GM18873 (cell line): ENCODE measurements around the gene THSD1.

ENCODE experiments used
- ATAC-seq: cut with Tn5 transposase; IDR thresholded peaks from one replicate; pipeline ENCODE4 v1.9.1; 2021; ENCODE audit warnings: mild to moderate bottlenecking, moderate library complexity, moderate number of reproducible peaks; ENCODE audit not compliant: unreplicated experiment, low FRiP score

The THSD1 gene, protein sequence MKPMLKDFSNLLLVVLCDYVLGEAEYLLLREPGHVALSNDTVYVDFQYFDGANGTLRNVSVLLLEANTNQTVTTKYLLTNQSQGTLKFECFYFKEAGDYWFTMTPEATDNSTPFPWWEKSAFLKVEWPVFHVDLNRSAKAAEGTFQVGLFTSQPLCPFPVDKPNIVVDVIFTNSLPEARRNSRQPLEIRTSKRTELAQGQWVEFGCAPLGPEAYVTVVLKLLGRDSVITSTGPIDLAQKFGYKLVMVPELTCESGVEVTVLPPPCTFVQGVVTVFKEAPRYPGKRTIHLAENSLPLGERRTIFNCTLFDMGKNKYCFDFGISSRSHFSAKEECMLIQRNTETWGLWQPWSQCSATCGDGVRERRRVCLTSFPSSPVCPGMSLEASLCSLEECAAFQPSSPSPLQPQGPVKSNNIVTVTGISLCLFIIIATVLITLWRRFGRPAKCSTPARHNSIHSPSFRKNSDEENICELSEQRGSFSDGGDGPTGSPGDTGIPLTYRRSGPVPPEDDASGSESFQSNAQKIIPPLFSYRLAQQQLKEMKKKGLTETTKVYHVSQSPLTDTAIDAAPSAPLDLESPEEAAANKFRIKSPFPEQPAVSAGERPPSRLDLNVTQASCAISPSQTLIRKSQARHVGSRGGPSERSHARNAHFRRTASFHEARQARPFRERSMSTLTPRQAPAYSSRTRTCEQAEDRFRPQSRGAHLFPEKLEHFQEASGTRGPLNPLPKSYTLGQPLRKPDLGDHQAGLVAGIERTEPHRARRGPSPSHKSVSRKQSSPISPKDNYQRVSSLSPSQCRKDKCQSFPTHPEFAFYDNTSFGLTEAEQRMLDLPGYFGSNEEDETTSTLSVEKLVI

DNA sequence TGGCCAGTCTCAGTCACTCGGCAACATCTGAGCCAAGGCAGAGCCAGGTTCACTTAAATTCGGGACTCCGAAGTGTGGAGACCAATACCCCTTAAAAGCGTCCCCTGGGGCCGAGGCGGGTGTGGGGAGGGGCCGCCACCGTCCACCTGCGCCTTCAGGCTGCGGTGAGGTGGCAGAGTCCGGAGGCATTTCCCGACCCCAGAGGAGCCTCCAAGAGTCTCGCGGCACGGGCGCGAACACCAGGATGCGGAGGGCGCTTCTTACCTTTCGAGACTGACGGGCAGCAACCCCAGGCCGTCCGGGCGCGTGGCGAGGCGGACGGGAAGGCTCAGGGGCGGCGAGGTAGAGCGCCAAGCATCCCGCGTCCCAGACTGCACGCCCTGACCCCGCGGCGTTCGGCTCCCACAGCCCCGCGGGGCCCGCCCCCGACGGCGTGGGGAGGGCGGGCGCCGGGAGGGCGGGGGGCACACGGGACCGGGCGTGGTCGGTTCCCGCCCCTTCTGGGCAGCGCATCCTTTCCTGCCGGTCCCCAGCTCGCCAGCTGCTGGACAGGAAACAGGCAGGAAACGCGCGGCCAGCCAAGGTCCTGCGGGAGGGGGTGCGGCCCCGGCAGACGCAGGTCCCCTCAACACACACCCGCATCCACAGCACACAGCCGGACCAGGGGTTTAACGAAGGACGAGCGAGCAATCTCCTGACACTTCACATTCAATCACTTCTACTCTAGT is at the start of gene THSD1:
TSS of gene THSD1 (minus strand) at position 406 of the 728 bp plus-strand sequence. CDS start 3,572 bp downstream, outside the sequence.
- no peak for ATAC-seq

DNA sequence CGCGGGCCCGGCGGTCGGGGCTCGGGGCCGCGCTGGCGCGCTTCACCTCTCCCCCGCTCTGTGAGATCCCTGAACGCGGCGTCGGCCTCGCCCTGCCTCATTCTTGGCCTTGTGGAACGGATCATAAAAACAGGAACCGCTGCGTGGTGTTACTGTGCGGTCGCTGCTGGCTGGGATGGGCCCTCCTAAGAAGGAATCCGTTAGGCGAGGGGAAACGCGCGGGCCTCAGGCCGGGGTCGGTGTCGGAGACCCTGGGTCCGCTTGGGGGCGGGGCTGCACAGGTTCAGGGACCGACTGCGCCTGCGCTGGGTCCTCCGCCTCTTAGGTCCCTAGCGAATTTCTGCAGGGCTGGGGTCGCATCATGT is 49.7 kb upstream of the THSD1 start:
- ATAC-seq, result peak; percentile 20

DNA sequence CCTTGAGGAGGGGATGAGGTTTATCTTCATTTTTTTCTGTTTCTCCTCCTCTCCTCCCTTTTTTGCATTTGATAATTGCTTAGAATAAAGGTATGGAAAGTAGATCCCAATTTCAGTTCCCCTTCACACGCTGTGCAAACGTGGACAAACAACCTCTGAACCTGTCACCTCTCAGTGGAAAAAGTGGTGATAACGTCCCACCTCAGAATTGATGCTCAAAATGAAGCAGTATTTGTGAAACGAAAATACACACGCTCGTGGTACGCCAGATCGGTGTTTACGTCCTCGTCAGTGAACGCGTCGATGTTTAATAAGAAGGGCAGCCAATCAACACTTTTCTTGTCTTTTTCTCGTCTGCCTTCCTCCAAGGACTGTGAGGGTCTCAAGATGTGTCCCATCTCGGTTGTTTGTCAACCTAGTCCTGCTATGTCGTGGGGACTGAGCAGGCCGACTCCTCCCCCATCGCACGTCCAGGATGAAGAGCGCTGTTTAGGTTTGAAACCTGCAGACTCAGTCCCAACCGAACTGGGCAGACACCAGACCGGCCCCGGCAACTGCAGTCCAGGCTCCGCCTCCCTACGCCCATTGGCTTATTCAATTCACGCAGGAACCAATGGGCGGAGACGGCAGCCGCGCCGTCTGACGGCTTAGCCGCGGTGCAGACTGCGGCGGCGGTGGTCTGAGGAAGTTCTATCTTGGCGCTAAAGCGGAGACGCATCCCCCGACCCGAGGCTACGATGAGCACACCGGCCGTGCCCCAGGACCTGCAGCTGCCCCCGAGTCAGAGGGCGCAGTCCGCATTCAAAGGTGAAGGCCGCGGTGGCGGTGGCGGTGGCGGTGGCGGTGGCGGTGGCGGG is 49.1 kb upstream of the THSD1 start, which contains the start of gene CKAP2:
TSS of gene CKAP2 (plus strand) at position 659 of the 857 bp plus-strand sequence. CDS start at position 738, 79 bp downstream.
- peak; percentile 75 for ATAC-seq

DNA sequence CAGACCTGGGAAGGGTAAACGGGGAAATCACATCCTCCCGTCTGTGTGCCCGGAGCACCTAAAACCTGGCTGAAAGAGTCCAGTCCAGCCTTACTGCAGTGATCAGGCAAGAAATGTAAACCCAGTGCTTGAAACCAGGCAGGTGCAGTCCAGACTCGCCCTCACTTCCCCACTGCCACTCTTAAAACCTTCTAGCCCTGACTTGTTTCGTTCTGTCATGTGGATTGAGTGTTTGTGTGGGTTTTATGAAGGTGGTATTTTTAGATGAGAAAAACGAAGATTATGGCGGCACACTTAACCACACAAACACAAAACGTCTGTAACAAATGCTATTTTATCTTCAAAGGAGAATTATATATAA is 48.5 kb upstream of the THSD1 start:
- peak; percentile 31 for ATAC-seq

DNA sequence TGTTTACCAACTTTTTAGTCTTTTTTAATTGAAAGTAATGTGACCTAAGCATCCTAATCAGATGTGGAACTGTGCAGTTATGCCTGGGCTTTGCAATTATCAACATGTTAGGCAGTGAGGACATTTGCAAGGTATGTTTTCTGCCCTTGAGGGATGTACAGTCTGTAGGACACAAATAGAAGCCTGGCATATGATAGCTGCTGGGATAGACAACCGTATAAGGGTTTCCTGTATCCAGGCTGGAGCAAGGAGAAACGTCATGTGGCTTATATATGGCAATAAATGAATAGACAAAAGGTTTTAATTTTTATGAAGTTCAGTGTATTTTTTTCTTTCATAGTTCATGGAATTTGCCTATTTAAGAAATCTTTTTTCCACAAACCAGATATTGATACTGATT is 46.5 kb upstream of the THSD1 start:
- ATAC-seq, result no peak

DNA sequence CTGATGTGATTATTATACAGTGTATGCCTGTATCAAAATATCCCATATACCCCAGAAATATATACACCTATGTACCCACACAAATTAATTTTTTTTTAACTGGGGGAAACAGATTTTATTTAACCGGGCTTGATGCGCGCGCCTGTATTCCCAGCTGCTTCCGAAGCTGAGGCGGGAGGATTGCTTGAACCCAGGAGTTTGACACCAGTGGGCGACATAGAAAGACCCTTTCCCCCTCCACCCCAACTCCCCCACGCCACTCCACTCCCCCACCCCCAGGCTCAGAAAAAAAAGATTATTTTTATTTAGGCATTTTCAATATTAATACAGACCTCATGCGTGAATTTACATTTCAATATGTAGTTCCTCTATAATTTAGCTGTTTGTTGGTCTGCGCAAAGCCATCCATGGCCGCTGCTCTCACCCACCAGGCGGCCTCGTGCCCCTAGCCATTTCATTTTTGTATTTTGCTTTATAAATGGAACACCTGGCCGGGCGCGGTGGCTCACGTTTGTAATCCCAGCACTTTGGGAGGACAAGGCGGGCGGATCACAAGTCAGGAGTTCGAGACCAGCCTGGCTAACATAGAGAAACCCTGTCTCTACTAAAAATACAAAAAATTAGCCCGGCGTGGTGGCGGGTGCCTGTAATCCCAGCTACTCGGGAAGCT is 45.3 kb upstream of the THSD1 start:
- ATAC-seq, result no peak

DNA sequence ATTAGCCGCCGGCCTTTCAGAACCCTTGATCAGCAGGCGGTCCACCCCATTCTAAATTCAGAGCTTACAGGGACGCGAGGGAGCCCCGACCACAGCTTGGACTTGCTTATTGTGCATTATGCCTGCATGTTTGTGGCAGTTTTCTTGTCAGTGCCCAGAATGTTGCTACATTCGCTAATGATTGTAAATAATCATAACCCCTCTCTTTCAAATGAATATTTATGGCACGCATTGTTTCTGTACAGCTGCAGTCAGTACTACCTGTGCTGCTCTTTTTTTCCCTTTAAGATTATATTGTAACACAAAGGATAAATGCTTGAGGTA is 44.8 kb upstream of the THSD1 start:
- no peak for ATAC-seq

DNA sequence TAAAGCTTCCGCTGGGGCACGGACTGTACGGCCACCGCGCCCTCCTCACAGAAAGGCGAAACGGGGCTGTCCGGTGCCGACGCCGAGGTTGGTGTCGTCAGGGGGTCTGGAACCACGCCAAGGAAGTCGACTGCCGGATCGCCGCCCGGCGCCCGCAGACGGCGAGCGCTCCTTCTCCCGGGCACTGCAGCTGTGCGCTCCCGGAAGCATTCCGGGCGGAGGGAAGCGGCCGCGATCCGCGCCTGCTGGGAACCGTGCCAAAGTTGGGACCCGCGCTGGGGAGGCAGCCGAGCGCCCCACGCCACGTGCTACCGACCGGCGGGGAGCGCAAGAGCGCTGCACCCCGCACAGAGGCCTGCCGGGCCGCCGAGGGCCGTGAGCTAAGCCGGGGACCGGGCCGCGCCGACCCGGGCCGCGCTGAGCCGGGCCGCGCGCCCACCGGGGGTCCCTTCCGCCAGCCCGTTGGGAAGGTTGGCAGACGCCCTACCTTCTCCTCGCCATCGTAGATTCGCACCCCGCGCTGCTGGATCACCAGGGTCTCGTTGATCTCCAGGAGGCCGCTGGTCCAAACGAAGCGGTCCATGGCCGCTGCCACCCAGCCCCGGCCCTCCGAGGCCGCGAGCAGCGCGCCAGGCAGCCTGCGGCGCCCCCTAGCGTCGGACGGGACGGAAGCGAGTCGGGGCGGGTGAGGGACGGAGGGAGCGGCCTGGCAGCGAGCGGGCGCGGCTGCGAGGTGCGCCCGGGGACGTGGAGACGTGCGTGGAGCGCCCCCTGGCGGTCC is 44.2 kb upstream of the THSD1 start, which contains the start of gene VPS36:
TSS of gene VPS36 (minus strand) at position 623 of the 781 bp plus-strand sequence. CDS start at position 583, 40 bp downstream.
- ATAC-seq, result peak; percentile 57

DNA sequence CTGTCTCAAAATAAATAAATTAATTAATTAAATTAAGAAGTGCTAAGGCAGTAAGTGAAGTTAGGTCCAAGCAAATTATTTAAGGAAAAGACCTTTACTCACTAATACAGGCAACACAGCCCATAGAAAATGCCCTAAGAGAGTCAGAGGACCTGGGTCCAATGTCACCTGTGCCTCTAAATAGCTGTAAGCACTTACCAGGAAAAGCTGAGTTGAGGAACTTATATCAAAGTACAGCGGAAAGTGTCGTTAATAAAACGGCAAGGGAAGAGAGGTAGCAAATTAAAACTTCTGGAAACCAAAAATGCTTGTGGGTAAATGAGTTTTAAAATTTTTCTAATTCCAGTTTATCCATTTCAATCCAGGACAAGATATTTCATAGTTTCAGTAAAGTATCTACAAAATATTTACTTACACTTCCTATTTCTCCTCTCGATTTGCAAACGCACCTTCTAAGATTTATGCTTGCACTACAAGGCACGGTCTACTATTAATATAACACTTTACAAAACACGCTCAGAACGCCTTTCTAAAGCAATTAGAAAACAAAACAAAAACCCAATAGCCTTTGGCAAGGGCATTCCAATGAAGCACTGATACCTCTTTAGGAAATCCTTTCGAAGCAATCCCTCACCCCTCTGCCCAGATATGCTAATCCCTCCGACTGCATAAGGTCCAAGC is 43.5 kb upstream of the THSD1 start:
- ATAC-seq, result no peak

DNA sequence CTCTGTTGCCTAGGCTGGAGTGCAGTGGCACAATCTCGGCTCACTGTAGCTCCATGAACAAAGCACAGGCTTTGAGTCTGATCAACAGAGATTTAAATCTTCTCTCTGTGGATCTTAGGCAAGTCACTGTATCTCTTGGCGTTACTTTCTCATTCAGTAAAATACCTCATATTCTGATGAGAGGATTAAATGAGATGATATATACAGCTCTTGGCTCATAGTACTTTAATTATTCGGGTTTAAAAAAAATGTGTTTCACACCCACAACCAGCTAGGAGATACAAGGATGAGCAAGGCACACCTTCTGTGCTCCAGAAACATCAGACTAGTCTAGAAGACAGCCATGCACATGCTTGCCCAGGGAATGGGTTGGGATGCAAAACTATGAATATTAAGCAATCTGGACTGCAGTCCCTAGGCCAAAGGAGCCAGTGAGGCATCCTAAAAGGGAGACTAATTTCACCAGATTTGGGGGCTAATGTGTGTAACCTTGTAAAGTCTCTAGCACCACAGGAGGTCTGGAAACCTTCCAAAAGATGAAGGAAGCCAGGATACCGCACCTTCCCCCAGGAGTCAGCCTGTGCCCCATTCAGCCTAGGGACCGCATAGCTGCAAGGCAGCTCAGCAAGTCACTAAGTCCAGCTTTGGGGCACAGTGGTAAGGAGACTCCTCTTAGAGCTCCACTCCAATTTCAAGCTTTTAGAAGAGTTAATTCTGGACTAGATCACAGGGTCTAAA is 42.0 kb upstream of the THSD1 start:
- ATAC-seq, result no peak

DNA sequence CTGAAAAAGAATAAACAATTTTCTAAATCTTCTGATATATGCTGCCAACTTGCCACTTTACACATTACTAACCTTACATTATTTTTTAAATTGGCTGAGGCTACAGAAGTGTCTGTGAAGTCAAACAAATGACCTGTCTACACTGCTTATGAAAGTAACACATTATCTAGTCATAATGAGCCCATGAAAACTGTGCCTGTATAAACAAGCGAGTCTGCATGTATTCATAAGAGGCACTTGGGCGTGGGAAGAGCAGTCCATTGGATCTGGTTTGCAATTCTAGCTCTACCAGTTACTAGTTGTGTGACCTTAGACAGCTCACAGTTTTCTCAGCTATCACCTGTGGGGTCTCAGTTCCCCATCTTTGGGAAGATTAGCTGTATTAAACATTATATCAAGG is 41.4 kb upstream of the THSD1 start:
- no peak for ATAC-seq

DNA sequence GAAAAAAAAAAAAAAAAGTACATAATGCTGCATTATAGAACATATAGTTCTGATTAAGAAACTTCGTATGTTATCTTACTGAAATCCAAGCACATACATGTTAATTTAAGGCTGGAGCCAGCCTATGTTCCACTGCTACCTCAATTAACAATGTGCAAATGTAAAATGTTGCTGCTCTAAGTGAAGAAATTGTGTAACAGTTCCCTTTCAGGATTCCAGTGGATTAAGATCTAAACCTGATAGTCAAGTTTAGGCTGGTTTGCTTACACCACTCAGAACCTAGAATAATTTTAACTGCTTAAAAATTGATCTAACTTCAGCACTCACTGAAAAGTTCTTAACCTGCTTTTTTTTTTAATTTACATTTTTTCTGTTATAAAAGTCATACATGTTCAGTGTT is 40.3 kb upstream of the THSD1 start:
- no peak for ATAC-seq

DNA sequence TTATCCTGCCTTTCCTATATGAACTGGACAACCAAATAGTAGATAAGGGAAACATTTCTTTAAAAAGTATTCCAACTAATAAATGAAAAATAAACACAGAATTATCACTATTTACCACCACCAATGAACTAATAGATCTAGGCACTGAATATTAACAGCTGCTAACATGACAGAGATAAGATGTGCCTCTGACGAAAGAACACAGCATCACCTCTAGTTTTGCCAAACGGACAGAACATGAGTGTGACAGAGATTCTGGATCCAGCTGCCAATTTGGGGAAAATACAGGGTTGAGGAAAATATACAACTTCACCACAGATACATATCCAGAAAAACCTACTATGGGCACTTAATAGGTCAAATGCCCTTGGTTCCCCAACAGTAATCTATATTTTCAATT is 26.5 kb upstream of the THSD1 start:
- ATAC-seq, result no peak

DNA sequence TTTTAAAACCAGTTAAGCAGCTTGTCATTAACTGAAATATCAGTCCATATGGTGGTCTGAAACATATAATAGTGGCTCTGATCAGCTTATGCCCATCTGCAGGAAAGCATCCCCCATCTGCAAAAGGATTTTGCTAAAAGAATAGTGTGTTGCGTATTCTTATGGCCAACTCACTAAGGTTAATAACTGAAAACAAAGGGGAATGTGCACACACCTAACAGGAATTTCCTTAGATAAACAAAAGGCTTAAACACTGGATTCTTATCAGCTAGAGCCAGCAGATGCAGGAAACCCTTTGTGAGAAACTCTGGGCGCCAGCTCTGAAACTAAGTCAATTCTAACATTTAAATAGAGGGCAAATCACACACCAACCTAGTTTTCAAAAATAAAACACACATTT is 22.3 kb upstream of the THSD1 start:
- ATAC-seq, result no peak

DNA sequence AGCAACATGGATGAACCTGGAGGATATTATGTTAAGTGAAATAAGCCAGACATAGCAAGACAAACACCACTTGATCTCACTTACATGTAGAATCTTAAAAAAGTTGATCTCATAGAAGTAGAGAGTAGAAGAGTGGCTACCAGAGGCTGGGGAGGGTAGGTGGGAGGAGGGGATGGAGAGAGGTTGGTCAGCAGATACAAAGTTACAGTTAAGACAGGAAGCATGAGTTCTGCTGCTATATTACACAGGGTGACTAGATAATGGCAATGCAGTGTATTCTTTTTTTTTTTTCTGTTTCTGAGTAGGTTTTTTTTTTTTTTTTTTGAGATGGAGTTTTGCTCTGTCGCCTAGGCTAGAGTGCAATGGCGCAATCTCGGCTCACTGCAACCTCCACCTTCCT is 15.2 kb upstream of the THSD1 start:
- ATAC-seq, result no peak

DNA sequence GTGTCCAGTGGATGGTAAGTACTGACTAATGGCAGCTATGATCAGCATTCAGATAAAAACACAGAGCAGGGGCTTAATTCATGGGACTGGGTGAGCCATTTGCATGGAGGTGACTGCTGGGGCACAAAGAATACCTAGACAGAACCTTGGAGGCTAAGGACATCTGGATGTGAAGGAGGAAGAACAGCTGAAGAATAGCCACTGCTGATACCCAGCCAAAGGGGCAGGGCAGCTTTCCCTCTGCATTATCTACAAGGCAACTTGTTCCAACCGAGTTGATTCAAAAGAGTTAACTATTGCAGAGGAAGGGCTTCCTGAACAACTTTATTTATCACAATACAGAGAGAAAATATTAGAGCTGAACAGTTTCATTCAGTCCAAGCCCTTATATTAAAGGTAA is 13.1 kb upstream of the THSD1 start:
- ATAC-seq, result no peak

DNA sequence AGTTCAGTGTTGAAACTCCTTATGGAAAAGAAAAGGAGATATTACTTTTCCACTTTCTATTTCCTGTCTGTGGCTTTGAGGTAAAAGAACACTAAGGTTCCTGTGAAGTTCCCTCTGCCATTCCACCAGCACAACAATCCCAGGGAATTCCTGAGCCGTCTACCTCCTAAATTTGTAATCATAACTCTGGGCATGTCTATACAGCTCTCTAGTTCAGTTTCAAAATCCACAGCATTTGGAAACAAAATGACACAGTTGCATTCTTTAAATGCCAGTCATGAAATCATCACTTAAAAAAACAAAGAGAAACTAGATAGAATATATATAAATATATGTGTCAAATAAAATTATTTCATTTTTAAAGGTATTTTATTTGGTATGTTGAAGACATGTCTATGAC is 9.0 kb upstream of the THSD1 start:
- no peak for ATAC-seq

DNA sequence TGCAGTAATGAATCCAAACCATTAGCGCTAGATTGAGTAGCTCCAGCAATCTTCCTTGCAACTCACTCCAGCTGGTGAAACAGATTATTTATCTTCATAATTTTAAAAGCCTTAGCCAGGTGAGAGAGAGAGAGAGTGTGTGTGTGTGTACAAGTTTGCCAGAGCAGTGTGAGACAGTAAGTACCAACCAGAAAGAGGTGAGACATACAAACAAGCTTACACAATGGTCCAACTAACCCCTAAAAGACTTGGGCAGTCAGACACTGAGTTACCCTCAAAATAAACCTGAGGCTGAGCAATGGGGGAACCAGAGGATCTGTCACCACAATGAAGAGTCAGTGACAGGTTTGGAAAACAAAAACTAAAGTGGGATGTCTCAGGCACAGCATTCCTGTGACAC is 8.1 kb upstream of the THSD1 start:
- no peak for ATAC-seq
